Keratinocyte (primary cell): ENCODE data around the gene RNASE13. TPM values are rescaled to one million over a fixed set of nuclear protein-coding genes. Genes with fewer than 3 reads are reported as not detected.

Experiments used
- DNase-seq: peaks from one replicate; pipeline ENCODE4 v3.0.0-alpha.2; 2011; ENCODE audit warnings: low read depth, missing footprints, low spot score
- FAIRE-seq: peaks from 2 replicates; lab custom pipeline; 2011; peaks lifted over from hg19 to GRCh38; lab: Jason Lieb, UNC
- H2AFZ ChIP-seq: 2 replicates; pipeline ENCODE4 v1.6.0; 2012; ENCODE audit warnings: low read length, control low read depth, inconsistent platforms; ENCODE audit not compliant: control insufficient read depth
- H3K27ac ChIP-seq: 2 replicates; pipeline ENCODE4 v1.5.1; 2011; ENCODE audit warnings: low read length; ENCODE audit not compliant: control insufficient read depth, insufficient read depth
- H3K27me3 ChIP-seq: 3 replicates; pipeline ENCODE4 v1.6.0; 2011; ENCODE audit warnings: low read length; ENCODE audit not compliant: control insufficient read depth, insufficient read depth; ENCODE audit errors: extremely low read depth
- H3K36me3 ChIP-seq, 2 experiments: 2 replicates in 1 of 2; 3 replicates in 1 of 2; pipeline ENCODE4 v1.5.1; 2011; ENCODE audit warnings: low read length in 2 of 2, mild to moderate bottlenecking in 1 of 2; ENCODE audit not compliant: control insufficient read depth in 2 of 2, insufficient read depth in 2 of 2; ENCODE audit errors: extremely low read depth in 1 of 2
- H3K4me1 ChIP-seq: 3 replicates; pipeline ENCODE4 v1.5.1; 2011; ENCODE audit warnings: low read length; ENCODE audit not compliant: control insufficient read depth, insufficient read depth; ENCODE audit errors: extremely low read depth
- H3K4me2 ChIP-seq: 3 replicates; pipeline ENCODE4 v1.6.0; 2011; ENCODE audit warnings: low read depth, low read length; ENCODE audit not compliant: control insufficient read depth, insufficient read depth; ENCODE audit errors: extremely low read depth
- H3K4me3 ChIP-seq, 3 experiments: fragments of 200-600 bp in 1 of 3; sonication (generic) in 1 of 3; 2 replicates in 2 of 3; 3 replicates in 1 of 3; pipeline ENCODE4 v1.5.1; 2011 to 2016; ENCODE audit warnings: low read length in 3 of 3, mild to moderate bottlenecking in 3 of 3, control low read depth in 2 of 3, inconsistent platforms in 1 of 3, low read depth in 1 of 3, mixed read lengths in 1 of 3, mixed run types in 1 of 3, moderate library complexity in 1 of 3; ENCODE audit not compliant: control insufficient read depth in 2 of 3, insufficient read depth in 2 of 3; ENCODE audit errors: extremely low read depth in 1 of 3
- H3K79me2 ChIP-seq: 2 replicates; pipeline ENCODE4 v1.6.0; 2012; ENCODE audit warnings: low read length; ENCODE audit not compliant: control insufficient read depth, insufficient read depth
- H3K9ac ChIP-seq: 3 replicates; pipeline ENCODE4 v1.6.0; 2011; ENCODE audit warnings: low read length; ENCODE audit not compliant: control insufficient read depth, insufficient read depth; ENCODE audit errors: extremely low read depth
- H3K9me1 ChIP-seq: 3 replicates; pipeline ENCODE4 v1.6.0; 2011; ENCODE audit warnings: low read length; ENCODE audit not compliant: control insufficient read depth, insufficient read depth; ENCODE audit errors: extremely low read depth
- H3K9me3 ChIP-seq: 2 replicates; pipeline ENCODE4 v1.5.1; 2012; ENCODE audit warnings: low read depth, low read length; ENCODE audit not compliant: control insufficient read depth
- H4K20me1 ChIP-seq: 3 replicates; pipeline ENCODE4 v1.6.0; 2011; ENCODE audit warnings: low read length; ENCODE audit not compliant: control insufficient read depth, insufficient read depth; ENCODE audit errors: extremely low read depth
- CTCF ChIP-seq, 3 experiments: IDR thresholded peaks in 1 of 3; conservative IDR thresholded peaks in 1 of 3; optimal IDR thresholded peaks in 1 of 3; 2 replicates in 2 of 3; 3 replicates in 1 of 3; pipeline versions ENCODE3 to v1.5.1; 2011; ENCODE audit warnings: low read length in 3 of 3, mild to moderate bottlenecking in 3 of 3, moderate library complexity in 2 of 3, control low read depth in 1 of 3, inconsistent platforms in 1 of 3; ENCODE audit not compliant: insufficient read depth in 2 of 3; ENCODE audit errors: extremely low read depth in 1 of 3
- EZH2 ChIP-seq: IDR thresholded peaks from one replicate; pipeline ENCODE4 v1.6.1; 2012; ENCODE audit warnings: inconsistent platforms, mild to moderate bottlenecking, low read length, moderate library complexity
- dilution Hi-C: fragments of 300-500 bp; cut with MboI; formaldehyde crosslinking; loops from one replicate; pipeline ENCODE4 v1.7.0; 2020; ENCODE audit warnings: low sequenced_read_pairs; ENCODE audit not compliant: extremely low pct_ligation_motif_present
- polyA plus RNA-seq, 5 experiments: library from polyadenylated mRNA; depleted of rRNA in 3 of 5; stranded (reverse) in 3 of 5; stranded (forward) in 1 of 5; unstranded in 1 of 5; fragments of >200 nt; gene quantifications; 1 replicate in 1 of 5; 2 replicates in 3 of 5; 3 replicates in 1 of 5; pipeline versions ENCODE4 v1.2.1 to v1.2.3, GENCODE V29; 2011 to 2012; ENCODE audit warnings: missing spikeins in 2 of 5, low read depth in 1 of 5, low replicate concordance in 1 of 5

The RNASE13 gene
- polyA plus RNA-seq, 1 donor (not counting 4 experiments of a cell fraction or from before 2014, with no cell fraction given) = not detected

DNA sequence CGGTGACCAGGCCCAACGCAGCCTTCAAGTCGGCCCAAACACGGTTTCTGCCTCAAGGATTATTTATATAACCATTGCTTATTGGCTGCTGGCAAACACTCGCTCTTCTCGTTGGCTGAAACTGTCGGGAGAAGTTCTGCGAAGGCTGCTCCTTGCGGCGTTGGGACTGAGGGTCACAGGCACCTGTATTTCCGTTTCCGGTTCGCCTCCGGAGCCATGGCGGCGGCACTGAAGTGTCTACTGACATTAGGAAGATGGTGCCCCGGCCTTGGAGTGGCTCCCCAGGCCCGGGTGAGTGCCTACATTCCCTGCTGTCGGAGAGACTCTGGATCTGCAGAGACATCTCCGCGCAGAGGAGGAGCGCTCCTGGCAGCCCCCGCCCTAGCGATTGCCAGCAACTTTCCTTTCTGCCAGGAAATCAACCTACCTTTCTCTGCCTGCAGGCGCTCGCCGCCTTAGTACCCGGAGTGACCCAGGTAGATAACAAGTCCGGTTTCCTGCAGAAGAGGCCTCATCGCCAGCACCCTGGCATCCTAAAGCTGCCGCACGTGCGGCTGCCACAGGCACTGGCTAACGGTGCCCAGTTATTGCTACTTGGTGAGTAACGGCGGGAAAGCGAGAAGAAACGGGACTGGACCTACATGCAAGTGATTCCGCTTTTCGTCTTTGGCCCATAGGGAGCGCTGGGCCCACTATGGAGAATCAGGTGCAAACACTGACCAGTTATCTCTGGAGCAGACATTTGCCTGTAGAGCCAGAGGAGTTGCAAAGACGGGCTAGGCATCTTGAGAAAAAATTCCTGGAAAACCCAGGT lies 44.6 kb downstream of the RNASE13 start, which contains the start of gene METTL17:
METTL17 (plus strand) TSS at position 194 of the 814 bp plus-strand sequence; CDS start at position 217, 23 bp downstream.
- no peaks in the 10 kb centered on the region for H3K9me1 ChIP-seq
- TF ChIP-seq CTCF (optimal IDR thresholded peaks at IDR 0.05 in 1 of 3, IDR thresholded peaks at IDR 0.05 in 1 of 3, conservative IDR thresholded peaks at IDR 0.05 in 1 of 3; ENCODE audit: extremely low read depth in 1 of 3, insufficient read depth in 2 of 3, low read length in 3 of 3) (peak; percentile 42 to 53 (median 53)), EZH2 (no peak)
- H3K27me3 ChIP-seq = no peaks in the 10 kb centered on the region
- H3K4me2 ChIP-seq = peak within 1 kb of the TSS; percentile 90
- peaks cover 25% of the 10 kb centered on the region for H3K79me2 ChIP-seq
- dilution Hi-C loops = no loop called here
- no peak for DNase-seq
- peak within 1 kb of the TSS; percentile 83 for H3K27ac ChIP-seq
- no peaks in the 10 kb centered on the region for H3K9me3 ChIP-seq
- H4K20me1 ChIP-seq = no peaks in the 10 kb centered on the region
- H3K4me3 ChIP-seq = peak within 1 kb of the TSS; percentile 86 to 90 (median 89)
- peak within 1 kb of the TSS; percentile 83 for H2AFZ ChIP-seq
- H3K4me1 ChIP-seq = peaks cover 33% of the 10 kb centered on the region
- peaks cover 10 to 17% of the 10 kb centered on the region in 2 experiments for H3K36me3 ChIP-seq
- no peak for FAIRE-seq
- H3K9ac ChIP-seq = peak within 1 kb of the TSS; percentile 77

- peak overlapping the region in 2 of 3 experiments; percentile 29 to 57 for H3K4me3 ChIP-seq
These were observed 45.2 kb downstream of the RNASE13 start for GRCh38 chr14:20989471-20989786.

More at GRCh38 chr14:20989471-20989786, 45.2 kb downstream of the RNASE13 start:
- Histone ChIP-seq H3K9ac (peak overlapping the region; percentile 56), H3K4me1 (peaks cover 33% of the 10 kb centered on the region), H3K9me3 (no peaks in the 10 kb centered on the region), H4K20me1 (no peaks in the 10 kb centered on the region), H3K9me1 (no peaks in the 10 kb centered on the region), H2AFZ (peak overlapping the region; percentile 49), H3K79me2 (peaks cover 25% of the 10 kb centered on the region), H3K4me2 (peak overlapping the region; percentile 66), H3K36me3 (peaks cover 5 to 13% of the 10 kb centered on the region in 2 experiments), H3K27me3 (no peaks in the 10 kb centered on the region), H3K27ac (peak overlapping the region; percentile 83)
- dilution Hi-C loops = no loop called here
- TF ChIP-seq CTCF (optimal IDR thresholded peaks at IDR 0.05 in 1 of 3, IDR thresholded peaks at IDR 0.05 in 1 of 3, conservative IDR thresholded peaks at IDR 0.05 in 1 of 3; ENCODE audit: extremely low read depth in 1 of 3, insufficient read depth in 2 of 3, low read length in 3 of 3) (no peak), EZH2 (no peak)
- no peak for FAIRE-seq
- DNase-seq = peak; percentile 48
